ENCODE measurements around the gene ZNF513.
"Not testable (repeated sequence)": the region's sequence is repeated elsewhere in the genome, so short reads cannot be mapped to it uniquely, and the experiment has no call there.

The ZNF513 gene

GRCh38 chr2:27354597-27354927, 26.0 kb downstream of the ZNF513 start:
- DNase-seq = no peak

GRCh38 chr2:27353762-27354596, 26.6 kb downstream of the ZNF513 start:
- DNase-seq = no peak

- DNase-seq = not testable (repeated sequence)
These were observed 27.2 kb downstream of the ZNF513 start for GRCh38 chr2:27353386-27353761.

- no peak for DNase-seq
These were observed 28.5 kb downstream of the ZNF513 start for GRCh38 chr2:27351802-27352598.

GRCh38 chr2:27350106-27350693, 30.3 kb downstream of the ZNF513 start:
- DNase-seq = no peak

- DNase-seq = no peak
These were observed 32.9 kb downstream of the ZNF513 start for GRCh38 chr2:27347641-27348040.

GRCh38 chr2:27336173-27336572, 44.4 kb downstream of the ZNF513 start:
- no peak for DNase-seq

- no peak for DNase-seq
These were observed 45.2 kb downstream of the ZNF513 start for GRCh38 chr2:27335311-27335710.
